Stimulated activated CD8-positive, alpha-beta memory T cell treated with anti-CD3 and anti-CD28 coated beads, Interleukin-12 subunit alpha, Interleukin-12 subunit beta, amount 100 ng/mL, for 24 hours (primary cell): ENCODE data around the gene PDXDC1.
A peak's percentile ranks its signal among the peaks of the same experiment; 100 is the strongest.
"Not testable (repeated sequence)": the region's sequence is repeated elsewhere in the genome, so short reads cannot be mapped to it uniquely, and the experiment has no call there.

Experiments used
- DNase-seq: peaks from one replicate; pipeline ENCODE4 v3.0.0-alpha.2; 2020; ENCODE audit errors: extremely low read depth

PDXDC1 gene

GRCh38 chr16:15133554-15133953, 158.7 kb downstream of the PDXDC1 start:
- DNase-seq: not testable (repeated sequence)

DNA sequence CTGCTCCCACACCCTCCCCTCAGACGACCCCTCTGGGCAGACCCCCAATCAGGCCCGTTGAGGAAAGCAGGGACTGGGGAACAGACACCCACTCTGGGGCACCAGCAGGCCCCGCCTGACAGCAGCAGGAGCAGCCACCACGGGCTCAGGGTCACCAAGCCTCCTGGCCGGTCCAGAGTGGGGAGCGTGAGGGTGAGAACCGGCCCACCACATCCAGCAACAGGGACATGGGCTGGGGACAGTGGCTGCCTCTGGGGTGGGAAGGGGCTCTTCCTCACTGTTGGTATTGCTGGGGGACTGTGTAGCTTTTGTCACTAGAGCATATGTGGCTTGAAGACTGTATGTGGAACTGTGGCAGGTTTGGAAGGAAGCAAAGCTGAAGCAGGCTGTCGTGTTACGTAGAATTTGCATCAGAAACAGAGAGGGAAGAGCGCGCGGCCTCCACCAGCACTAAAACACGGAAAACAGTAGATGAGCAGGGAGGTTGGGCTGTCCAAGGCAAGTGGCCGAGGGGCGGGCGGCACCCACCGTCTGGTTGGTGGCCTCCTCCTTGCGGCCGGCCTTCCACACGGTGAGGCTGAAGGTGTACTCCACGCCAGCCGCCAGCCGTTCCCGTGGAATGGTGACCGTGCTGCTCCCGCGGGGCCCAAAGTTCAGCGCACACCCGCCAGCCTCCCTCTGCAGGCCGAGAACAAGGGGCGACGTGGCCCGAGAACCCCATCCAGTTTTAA, 160.1 kb downstream of the PDXDC1 start:
- not testable (repeated sequence) for DNase-seq

DNA sequence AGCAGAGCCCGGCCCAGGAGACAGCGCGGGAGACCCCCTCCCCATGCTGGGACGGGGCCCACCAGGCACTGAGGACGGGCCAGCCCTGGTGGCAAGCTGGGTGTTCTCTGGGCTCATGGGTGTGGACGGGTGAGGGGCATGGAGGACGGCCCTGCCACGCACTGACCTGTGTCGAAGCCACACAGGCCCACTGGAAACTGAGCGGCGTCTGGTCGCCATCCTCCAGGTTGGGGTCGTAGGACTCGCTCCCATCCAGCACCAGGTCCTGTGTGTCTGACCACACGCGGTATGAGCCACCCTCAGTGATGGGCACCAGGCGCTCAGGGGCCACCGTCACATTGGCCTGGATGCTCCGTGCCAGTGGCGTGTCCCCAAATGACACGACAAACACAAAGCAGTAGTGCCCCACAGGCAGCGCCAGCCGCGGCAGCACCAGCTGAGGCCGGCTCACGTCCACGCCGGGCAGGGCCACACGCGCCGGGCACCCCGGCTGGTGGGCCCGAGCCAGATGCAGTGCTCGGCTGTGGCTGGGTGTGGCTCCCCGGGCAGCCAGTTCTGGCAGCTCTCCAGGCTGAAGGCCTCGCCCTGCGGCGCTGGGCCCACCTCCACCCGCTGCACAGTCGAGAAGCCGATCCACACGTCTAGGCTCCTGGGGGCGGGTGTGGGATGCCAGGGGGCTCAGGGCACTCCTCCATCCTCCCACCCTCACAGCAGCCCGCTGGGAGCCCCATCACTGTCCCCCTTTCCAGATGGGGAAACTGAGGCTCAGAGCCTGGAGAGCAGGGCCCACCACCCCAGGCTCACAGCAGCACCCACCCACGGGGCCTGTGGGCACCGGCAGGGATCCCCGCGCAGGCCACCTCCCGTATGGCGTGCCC, 160.9 kb downstream of the PDXDC1 start:
- not testable (repeated sequence) for DNase-seq

GRCh38 chr16:15137514-15137913, 162.7 kb downstream of the PDXDC1 start:
- DNase-seq: not testable (repeated sequence)

DNA sequence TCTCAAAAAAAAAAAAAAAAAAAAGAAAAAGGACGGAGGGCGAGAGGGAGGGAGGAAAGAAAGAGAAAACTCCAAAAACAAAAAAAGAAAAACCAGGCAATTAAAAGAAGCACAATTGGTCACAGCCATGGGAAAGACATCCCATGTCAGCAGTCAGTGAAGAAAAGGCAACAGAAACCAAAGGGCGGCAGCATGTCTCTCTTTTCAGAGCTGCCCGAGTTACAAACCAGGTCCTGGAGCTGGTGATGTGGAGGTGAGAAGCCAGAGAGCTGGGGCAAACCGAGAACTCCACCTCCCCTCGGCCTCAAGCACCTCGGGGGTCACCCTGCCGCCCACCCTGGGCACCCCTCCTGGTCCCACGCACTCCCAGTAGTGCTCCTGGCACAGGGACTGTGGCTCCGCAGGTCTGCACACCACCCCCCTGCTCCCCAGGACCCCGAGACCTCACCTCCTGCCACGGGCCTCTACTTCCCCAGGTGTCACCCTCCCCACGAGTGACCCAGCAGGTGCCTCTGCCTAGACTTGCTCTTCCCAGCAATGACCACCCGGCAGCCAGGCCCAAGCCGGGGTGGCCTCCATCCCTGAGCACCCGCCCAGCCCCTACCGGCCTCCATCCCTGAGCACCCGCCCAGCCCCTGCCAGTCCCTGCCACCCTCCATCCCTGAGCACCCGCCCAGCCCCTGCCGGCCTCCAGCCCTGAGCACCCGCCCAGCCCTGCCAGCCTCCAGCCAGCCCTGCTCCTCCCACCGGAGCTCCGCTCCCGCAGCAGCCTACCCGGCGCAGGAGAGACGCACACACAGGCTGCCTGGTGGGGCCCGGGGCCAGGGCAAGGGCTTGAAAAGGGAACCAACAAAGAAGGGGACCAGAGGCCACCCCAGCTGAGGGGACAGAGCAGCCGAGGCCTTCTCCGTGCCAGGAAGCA, 165.9 kb downstream of the PDXDC1 start:
- not testable (repeated sequence) for DNase-seq

DNA sequence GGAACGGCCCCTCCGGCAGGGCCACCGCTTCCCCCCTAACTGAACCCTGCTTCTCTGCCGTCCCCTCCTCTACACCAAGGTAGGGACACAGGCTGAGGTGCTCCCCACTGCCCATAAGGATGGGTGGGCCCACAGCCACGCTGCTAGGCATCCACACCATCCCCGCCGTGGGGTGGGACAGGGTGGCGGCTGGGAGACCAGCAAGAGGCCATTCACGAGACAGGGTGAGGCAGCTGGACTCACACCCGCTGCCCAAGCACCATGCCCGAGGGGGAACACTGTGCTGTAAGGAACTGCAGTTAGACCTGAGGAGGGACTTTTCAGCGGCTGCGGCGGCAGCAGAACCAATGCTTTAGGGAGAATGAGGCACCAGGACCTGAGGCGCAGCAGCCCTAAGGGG, 166.8 kb downstream of the PDXDC1 start:
- DNase-seq: no peak

DNA sequence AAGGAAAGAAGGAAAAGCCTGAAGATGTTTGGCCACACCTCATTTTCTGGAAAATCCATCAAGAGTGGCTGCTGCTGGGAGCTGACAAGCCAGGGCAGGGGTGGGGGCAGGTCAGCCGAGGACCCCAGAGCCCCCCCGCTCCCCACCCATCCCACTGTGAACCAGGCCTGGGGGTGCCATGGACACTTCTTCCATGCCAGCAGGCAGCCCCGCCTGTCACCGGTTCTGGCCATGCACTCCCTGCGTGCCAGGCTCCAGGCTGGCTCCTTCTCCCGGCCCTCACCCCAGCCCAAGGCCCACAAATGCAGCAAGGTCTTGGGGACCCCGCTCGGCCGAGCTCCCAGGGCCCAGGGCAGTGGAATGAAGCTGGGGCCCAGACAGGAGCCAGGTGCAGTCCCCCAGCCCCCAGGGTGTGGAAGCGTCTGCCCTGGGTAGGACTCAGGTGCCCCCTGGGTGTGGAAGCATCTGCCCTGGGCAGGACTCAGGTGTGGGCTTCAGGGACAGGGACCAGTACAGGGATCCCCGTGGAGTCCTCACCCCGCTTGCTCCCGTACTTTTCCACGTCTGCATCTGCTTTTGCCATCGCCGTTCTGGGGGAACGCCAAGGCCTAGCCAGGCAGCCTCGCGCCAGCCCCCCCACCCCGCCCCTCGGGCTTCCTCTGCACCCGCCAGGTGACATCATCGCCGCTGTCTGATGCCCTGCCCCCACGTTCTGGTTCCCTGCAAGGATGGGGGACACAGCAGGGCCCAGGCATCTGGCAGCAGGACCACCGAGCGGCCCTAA, 167.5 kb downstream of the PDXDC1 start:
- not testable (repeated sequence) for DNase-seq

DNA sequence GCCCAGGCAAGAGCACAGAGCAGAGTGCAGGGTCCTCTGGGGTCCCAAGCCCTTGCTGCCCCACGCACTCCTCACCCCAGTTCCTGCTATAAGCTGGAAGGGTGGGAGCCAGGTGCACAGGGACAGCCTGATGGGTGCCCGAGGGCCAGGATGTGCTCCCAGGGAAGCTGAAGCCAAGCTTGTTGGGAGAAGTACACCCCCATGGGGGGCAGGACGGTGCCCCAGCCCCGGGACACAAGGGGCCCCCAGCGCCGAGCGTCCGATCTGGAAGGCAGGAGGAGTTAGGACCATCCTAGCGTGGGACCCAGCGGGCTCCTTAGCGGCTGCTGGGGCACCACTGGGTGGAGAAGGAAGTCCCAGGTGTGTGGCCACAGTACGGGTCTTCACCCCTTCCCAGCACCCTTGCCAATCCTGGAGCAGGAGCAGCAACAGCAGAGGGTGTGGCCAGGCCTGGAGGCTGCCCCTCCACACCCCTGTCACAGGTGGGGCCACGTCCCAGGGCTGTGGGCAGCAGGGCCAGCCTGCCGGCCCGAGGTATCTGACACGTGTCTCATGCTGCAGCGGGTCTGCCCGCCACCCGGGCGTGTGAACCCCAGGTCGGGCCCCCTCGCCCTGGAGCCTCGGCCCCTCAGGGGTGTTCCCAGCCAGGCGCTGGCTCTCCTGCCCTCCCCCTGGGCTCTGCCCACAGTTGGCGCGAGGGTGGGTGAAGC, 168.2 kb downstream of the PDXDC1 start:
- not testable (repeated sequence) for DNase-seq

DNA sequence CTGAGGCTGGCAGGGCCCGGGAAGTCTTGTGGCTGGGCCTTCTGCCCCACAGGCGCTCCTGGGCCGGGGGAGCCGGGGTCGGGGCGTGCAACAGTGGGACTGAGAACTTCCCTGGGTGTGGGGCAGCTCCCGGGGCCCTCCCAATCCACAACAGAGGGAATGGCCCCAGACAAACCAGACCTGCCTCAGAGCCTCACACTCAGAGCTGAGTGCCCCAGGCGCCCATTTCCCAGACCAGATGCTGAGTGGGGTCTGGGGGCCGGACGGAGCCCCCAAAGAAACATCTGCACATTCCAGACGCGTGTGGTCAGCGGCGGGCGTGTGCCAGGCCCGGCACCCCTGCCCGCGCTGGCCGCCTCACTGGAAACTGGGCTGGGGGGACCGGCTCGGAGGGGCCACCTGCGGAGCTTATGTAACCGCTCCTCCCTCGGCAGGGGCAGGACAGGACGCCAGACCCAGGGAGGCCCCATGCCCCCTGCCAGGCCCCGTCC, 168.8 kb downstream of the PDXDC1 start:
- DNase-seq: not testable (repeated sequence)

DNA sequence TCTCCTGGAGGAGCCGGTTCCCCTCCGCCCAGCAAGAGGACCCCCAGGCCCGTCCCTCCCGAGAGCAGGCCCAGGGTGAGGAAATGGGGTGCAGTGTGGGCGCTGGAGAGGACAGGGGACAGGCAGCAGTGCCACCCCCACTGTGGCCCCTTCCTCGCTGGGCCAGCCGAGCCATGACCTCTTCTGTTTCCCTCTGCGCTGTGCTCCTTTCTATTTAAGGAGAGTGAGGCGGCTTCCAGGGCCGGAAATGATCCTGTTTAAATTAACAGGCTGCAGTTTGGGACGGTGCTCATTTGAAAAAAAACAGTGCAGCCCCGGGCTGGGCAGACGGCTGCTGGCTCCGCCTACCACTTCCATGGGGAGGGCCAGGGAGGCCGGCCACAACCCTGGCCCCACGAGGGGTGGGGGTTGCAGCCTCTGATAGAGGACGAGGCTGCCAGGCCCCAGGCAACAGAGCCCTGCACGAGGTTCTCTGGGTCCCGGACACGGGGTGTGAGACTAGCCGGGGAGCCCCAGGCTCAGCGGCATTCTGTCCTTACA, 169.3 kb downstream of the PDXDC1 start:
- DNase-seq: not testable (repeated sequence)

GRCh38 chr16:15144781-15145417, 170.1 kb downstream of the PDXDC1 start:
- DNase-seq: not testable (repeated sequence)

- not testable (repeated sequence) for DNase-seq
Observed at GRCh38 chr16:15145418-15146263, 170.8 kb downstream of the PDXDC1 start.

DNA sequence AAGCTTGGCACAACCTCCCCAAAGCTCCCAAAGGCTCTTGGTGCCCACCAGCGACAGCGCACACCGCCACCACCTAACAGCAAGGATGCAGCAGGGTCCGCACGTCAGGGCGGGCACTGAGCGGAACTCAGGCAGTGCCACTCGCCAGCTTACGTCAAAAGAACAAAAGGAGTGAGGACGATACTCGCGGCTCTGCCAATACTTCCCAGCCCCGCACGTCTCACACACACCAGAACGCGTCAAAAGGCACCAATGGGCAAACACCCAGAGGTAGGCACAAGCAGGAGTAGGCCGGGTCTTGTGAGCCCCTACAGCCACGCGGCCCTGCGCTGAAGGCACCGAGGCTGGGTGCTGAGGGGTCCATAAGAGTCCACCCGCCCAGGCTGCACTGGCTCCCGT, 171.4 kb downstream of the PDXDC1 start:
- DNase-seq: not testable (repeated sequence)

GRCh38 chr16:15148831-15149230, 174.0 kb downstream of the PDXDC1 start:
- not testable (repeated sequence) for DNase-seq

GRCh38 chr16:15149260-15149659, 174.4 kb downstream of the PDXDC1 start:
- not testable (repeated sequence) for DNase-seq

DNA sequence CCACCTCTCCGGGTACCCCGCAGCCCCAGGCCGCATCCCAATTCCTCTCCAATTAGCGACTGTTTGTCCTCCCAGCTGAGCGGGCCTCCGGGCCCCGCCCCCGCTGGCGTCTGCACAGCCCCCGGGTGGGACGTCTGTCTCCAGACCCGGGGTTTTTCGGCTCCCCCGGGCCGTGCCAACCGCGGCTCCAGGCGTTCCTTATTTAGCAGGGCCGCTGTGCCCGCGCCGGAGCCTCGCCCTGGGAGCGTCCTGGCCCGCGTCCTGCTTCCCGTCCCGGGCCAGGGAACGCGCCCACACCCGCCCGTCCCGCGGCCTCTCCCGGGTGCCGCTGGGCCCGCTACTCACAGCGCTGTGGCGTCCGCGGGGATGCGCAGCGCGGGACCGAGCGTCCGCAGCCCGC, 179.2 kb downstream of the PDXDC1 start:
- DNase-seq: not testable (repeated sequence)

DNA sequence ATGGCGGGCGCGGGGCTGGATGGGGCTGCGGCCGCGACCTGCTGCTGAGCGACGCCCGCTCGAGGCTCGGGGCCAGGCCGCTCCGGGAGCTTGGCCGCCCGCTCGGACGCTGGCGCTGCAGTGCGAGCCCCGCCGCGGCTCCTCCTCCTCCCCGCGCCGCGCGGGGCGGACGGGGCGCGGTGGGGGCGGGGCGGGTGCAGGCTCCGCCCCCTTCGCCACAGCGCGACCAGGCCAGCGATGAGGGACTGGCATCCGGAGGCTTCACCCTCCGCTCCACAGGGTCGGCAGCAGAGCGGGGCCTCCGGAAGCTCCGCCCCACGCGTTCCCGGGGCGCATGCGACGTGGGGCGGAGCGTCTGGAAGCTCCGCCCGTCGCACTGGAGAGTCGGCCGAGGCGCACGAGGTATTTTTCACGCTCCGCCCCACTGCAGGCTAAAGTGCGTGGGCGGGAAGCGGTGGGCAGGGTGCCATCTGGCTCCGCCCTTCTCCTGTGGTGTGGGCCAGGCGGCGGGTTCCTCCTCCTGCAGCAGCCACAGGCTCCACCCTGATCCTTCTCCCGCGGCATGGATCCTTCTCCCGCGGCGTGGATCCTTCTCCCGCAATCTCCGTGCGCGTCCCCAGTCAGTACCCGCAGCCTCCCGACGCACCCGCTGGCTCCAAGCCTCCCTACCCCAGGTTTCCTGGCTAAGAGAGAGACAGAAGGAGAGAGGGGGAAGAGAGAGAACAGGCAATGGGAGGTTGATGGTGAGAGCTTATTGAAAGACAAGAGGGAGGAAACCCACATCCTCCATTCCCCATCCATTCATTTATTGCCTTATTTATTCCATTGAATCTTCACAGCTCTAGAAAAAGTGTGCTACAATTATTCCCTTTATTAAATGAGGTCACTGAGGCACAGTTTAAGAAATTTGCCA, 180.1 kb downstream of the PDXDC1 start:
- peak; percentile 66 for DNase-seq
